Measurements from ENCODE around the gene UBE2I.
A peak's percentile ranks its signal among the peaks of the same experiment; 100 is the strongest.

Gene UBE2I

GRCh38 chr16:1349351-1349750 is 39.9 kb downstream of the UBE2I start:
- no peak for TF ChIP-seq CTCF (IDR thresholded peaks at IDR 0.05; ENCODE audit: control insufficient read depth, extremely low read depth, insufficient read depth)
- DNase-seq (ENCODE audit: low read depth): no peak
- no peak overlapping the region for H3K4me3 ChIP-seq (ENCODE audit: low read depth, low read length)

- no peak overlapping the region for H3K4me3 ChIP-seq (ENCODE audit: low read depth, low read length)
- DNase-seq (ENCODE audit: low read depth): no peak
- TF ChIP-seq CTCF (IDR thresholded peaks at IDR 0.05; ENCODE audit: control insufficient read depth, extremely low read depth, insufficient read depth): no peak
Measured at GRCh38 chr16:1349951-1350350, 40.5 kb downstream of the UBE2I start.

GRCh38 chr16:1350691-1351090 is 41.3 kb downstream of the UBE2I start:
- peak overlapping the region; percentile 99 for H3K4me3 ChIP-seq (ENCODE audit: low read depth, low read length)
- TF ChIP-seq CTCF (IDR thresholded peaks at IDR 0.05; ENCODE audit: control insufficient read depth, extremely low read depth, insufficient read depth): no peak
- no peak for DNase-seq (ENCODE audit: low read depth)

GRCh38 chr16:1351215-1351581 is 41.8 kb downstream of the UBE2I start:
- TF ChIP-seq CTCF (IDR thresholded peaks at IDR 0.05; ENCODE audit: control insufficient read depth, extremely low read depth, insufficient read depth): no peak
- DNase-seq (ENCODE audit: low read depth): no peak
- H3K4me3 ChIP-seq (ENCODE audit: low read depth, low read length): peak overlapping the region; percentile 99

GRCh38 chr16:1351582-1352362 is 42.3 kb downstream of the UBE2I start, which contains the start of the genes GNPTG and TSR3:
GNPTG (plus strand) TSS chr16:1351931; CDS start chr16:1351966, 35 bp downstream.
TSR3 (minus strand) TSS chr16:1351878; CDS start chr16:1351804, 74 bp downstream.
- peak; percentile 42 for DNase-seq (ENCODE audit: low read depth)
- peak within 1 kb of the TSS; percentile 99 for H3K4me3 ChIP-seq (ENCODE audit: low read depth, low read length)
- TF ChIP-seq CTCF (IDR thresholded peaks at IDR 0.05; ENCODE audit: control insufficient read depth, extremely low read depth, insufficient read depth): no peak

GRCh38 chr16:1354815-1355540 is 45.5 kb downstream of the UBE2I start:
- TF ChIP-seq CTCF (IDR thresholded peaks at IDR 0.05; ENCODE audit: control insufficient read depth, extremely low read depth, insufficient read depth): no peak
- H3K4me3 ChIP-seq (ENCODE audit: low read depth, low read length): no peak overlapping the region
- no peak for DNase-seq (ENCODE audit: low read depth)

All from LNCaP clone FGC (cell line).